ENCODE measurements around the gene FAXC. TPM values are rescaled to one million over a fixed set of nuclear protein-coding genes. Genes with fewer than 3 reads are reported as not detected.

The FAXC gene
- polyA plus RNA-seq, 1 experiment = 3.8 TPM

- no peaks in the 10 kb centered on the region for H3K27me3 ChIP-seq (ENCODE audit: control insufficient read depth, insufficient read depth, low read length)
- no peaks in the 10 kb centered on the region for H3K36me3 ChIP-seq (ENCODE audit: control insufficient read depth, insufficient read depth, low read length)
- no peak for DNase-seq (ENCODE audit: low read depth)
- ChIA-PET POLR2A (no interaction called here), CTCF (interaction anchor here (0.7 to 1.2 kb wide), 10 partner anchors 8 to 92 kb away, joined by 3 to 10 read pairs (median 4); partner anchors contain the start of gene COQ3)
- H3K4me3 ChIP-seq (ENCODE audit: low read depth, low read length) = no peak overlapping the region
- TF ChIP-seq CTCF (IDR thresholded peaks at IDR 0.05; ENCODE audit: insufficient read depth, low read depth, low read length) = peak; percentile 76
Observed at GRCh38 chr6:99334526-99335127, 14.8 kb downstream of the FAXC start.

- ChIA-PET CTCF (interaction anchor here (1.0 to 5.5 kb wide), 2 partner anchors 8 to 13 kb away, joined by 4 to 31 read pairs; no protein-coding TSS in a partner anchor), POLR2A (no interaction called here)
- DNase-seq (ENCODE audit: low read depth) = no peak
- Histone ChIP-seq H3K36me3 (ENCODE audit: control insufficient read depth, insufficient read depth, low read length) (no peaks in the 10 kb centered on the region), H3K27me3 (ENCODE audit: control insufficient read depth, insufficient read depth, low read length) (no peaks in the 10 kb centered on the region), H3K4me3 (ENCODE audit: low read depth, low read length) (no peak overlapping the region)
- TF ChIP-seq CTCF (IDR thresholded peaks at IDR 0.05; ENCODE audit: insufficient read depth, low read depth, low read length) = no peak
Observed at GRCh38 chr6:99333068-99333467, 16.4 kb downstream of the FAXC start.

- ChIA-PET POLR2A (no interaction called here), CTCF (interaction anchor here (0.7 to 5.5 kb wide), 6 partner anchors 11 to 415 kb away, joined by 3 to 43 read pairs (median 15); no protein-coding TSS in a partner anchor)
- Histone ChIP-seq H3K27me3 (ENCODE audit: control insufficient read depth, insufficient read depth, low read length) (no peaks in the 10 kb centered on the region), H3K36me3 (ENCODE audit: control insufficient read depth, insufficient read depth, low read length) (no peaks in the 10 kb centered on the region), H3K4me3 (ENCODE audit: low read depth, low read length) (no peak overlapping the region)
- DNase-seq (ENCODE audit: low read depth) = no peak
- no peak for TF ChIP-seq CTCF (IDR thresholded peaks at IDR 0.05; ENCODE audit: insufficient read depth, low read depth, low read length)
Observed at GRCh38 chr6:99331531-99331930, 17.9 kb downstream of the FAXC start.

GRCh38 chr6:99330159-99330558, 19.3 kb downstream of the FAXC start:
- no peak for DNase-seq (ENCODE audit: low read depth)
- H3K27me3 ChIP-seq (ENCODE audit: control insufficient read depth, insufficient read depth, low read length) = no peaks in the 10 kb centered on the region
- ChIA-PET POLR2A (no interaction called here), CTCF (interaction anchor here (0.5 to 5.5 kb wide), 22 partner anchors 9 to 493 kb away, joined by 3 to 43 read pairs (median 4); no protein-coding TSS in a partner anchor)
- no peaks in the 10 kb centered on the region for H3K36me3 ChIP-seq (ENCODE audit: control insufficient read depth, insufficient read depth, low read length)
- H3K4me3 ChIP-seq (ENCODE audit: low read depth, low read length) = no peak overlapping the region
- peak; percentile 84 for TF ChIP-seq CTCF (IDR thresholded peaks at IDR 0.05; ENCODE audit: insufficient read depth, low read depth, low read length)

- no peak for TF ChIP-seq CTCF (IDR thresholded peaks at IDR 0.05; ENCODE audit: insufficient read depth, low read depth, low read length)
- POLR2A ChIA-PET = no interaction called here
- Histone ChIP-seq H3K36me3 (ENCODE audit: control insufficient read depth, insufficient read depth, low read length) (no peaks in the 10 kb centered on the region), H3K4me3 (ENCODE audit: low read depth, low read length) (no peak overlapping the region), H3K27me3 (ENCODE audit: control insufficient read depth, insufficient read depth, low read length) (no peaks in the 10 kb centered on the region)
- CTCF ChIA-PET = interaction anchor here (1.8 kb wide), 1 partner anchor 10 kb away, joined by 6 read pairs; no protein-coding TSS in a partner anchor
- no peak for DNase-seq (ENCODE audit: low read depth)
Observed at GRCh38 chr6:99324996-99325395, 24.5 kb downstream of the FAXC start.

Measured in BJ (cell line).